AG04450 (cell line): ENCODE measurements around the gene FMO2. TPM values are rescaled to one million over a fixed set of nuclear protein-coding genes. Genes with fewer than 3 reads are reported as not detected.

Experiments
- CTCF ChIA-PET: fragments of 300-600, 350-600 bp; formaldehyde crosslinking; extraction: SDS; loops from one replicate; lab custom pipeline; 2022; ENCODE audit warnings: antibody characterized with exemption, inconsistent platforms; lab: Charles Lee
- POLR2A ChIA-PET: fragments of 350-600 bp; formaldehyde crosslinking; extraction: SDS; loops from one replicate; lab custom pipeline; 2021; ENCODE audit warnings: antibody characterized with exemption, inconsistent platforms; lab: Yijun Ruan, JAX
- DNase-seq: peaks from one replicate; pipeline ENCODE4 v3.0.0-alpha.2; 2011; ENCODE audit warnings: low read depth, low spot score
- H3K27ac ChIP-seq: one replicate; pipeline ENCODE4 v1.5.1; 2012; ENCODE audit warnings: low read depth, low read length, control low read depth
- H3K27me3 ChIP-seq: one replicate; pipeline ENCODE4 v1.6.0; 2012; ENCODE audit warnings: low read length; ENCODE audit not compliant: control insufficient read depth, insufficient read depth
- H3K4me3 ChIP-seq: 2 replicates; pipeline ENCODE4 v1.5.1; 2011; ENCODE audit warnings: mild to moderate bottlenecking, low read depth, low read length, control low read depth
- H3K9me3 ChIP-seq: 2 replicates; pipeline ENCODE4 v1.5.1; 2012; ENCODE audit warnings: low read length; ENCODE audit not compliant: control insufficient read depth, insufficient read depth
- CTCF ChIP-seq: IDR thresholded peaks from 2 replicates; pipeline ENCODE4 v1.5.1; 2011; ENCODE audit warnings: low read depth, low read length, control low read depth, inconsistent platforms
- polyA plus RNA-seq: library from polyadenylated mRNA; depleted of rRNA; stranded (reverse); fragments of >200 nt; gene quantifications from 2 replicates; pipeline ENCODE4 v1.2.3, GENCODE V29; 2011

FMO2 gene
- polyA plus RNA-seq, 1 experiment, result 2.6 TPM

- H3K27me3 ChIP-seq, result no peaks in the 10 kb centered on the region
- DNase-seq, result no peak
- no peak overlapping the region for H3K27ac ChIP-seq
- ChIA-PET CTCF (interaction anchor here (0.5 to 4.4 kb wide), 31 partner anchors 9 to 303 kb away, joined by 3 to 42 read pairs (median 4); partner anchors contain the start of genes FMO2, FMO3 and FMO4), POLR2A (no interaction called here)
- peak; percentile 82 for TF ChIP-seq CTCF
- H3K4me3 ChIP-seq, result no peak overlapping the region
- H3K9me3 ChIP-seq, result no peaks in the 10 kb centered on the region
Measured at GRCh38 chr1:171245458-171246064, 60.5 kb downstream of the FMO2 start.

- ChIA-PET POLR2A (no interaction called here), CTCF (interaction anchor here (1.6 to 4.4 kb wide), 3 partner anchors 66 to 282 kb away, joined by 4 to 42 read pairs (median 28); partner anchors contain the start of gene FMO4)
- H3K4me3 ChIP-seq, result no peak overlapping the region
- no peak for TF ChIP-seq CTCF
- H3K9me3 ChIP-seq, result no peaks in the 10 kb centered on the region
- no peak overlapping the region for H3K27ac ChIP-seq
- no peaks in the 10 kb centered on the region for H3K27me3 ChIP-seq
- no peak for DNase-seq
Measured at GRCh38 chr1:171247501-171247900, 62.4 kb downstream of the FMO2 start.

- DNase-seq, result no peak
- Histone ChIP-seq H3K27ac (no peak within 1 kb of the TSS), H3K9me3 (no peaks in the 10 kb centered on the region), H3K4me3 (no peak within 1 kb of the TSS), H3K27me3 (no peaks in the 10 kb centered on the region)
- no peak for TF ChIP-seq CTCF
- POLR2A ChIA-PET, result no interaction called here
- CTCF ChIA-PET, result interaction anchor here (0.7 to 4.4 kb wide), 4 partner anchors 15 to 280 kb away, joined by 3 to 42 read pairs (median 18); partner anchors contain the start of gene FMO4
Measured at GRCh38 chr1:171248302-171248701, 63.2 kb downstream of the FMO2 start, which contains the start of gene FMO1. Gene FMO1, plus strand, starts transcription at chr1:171248494. Its CDS starts 9,594 bp downstream, at chr1:171258088.

DNA sequence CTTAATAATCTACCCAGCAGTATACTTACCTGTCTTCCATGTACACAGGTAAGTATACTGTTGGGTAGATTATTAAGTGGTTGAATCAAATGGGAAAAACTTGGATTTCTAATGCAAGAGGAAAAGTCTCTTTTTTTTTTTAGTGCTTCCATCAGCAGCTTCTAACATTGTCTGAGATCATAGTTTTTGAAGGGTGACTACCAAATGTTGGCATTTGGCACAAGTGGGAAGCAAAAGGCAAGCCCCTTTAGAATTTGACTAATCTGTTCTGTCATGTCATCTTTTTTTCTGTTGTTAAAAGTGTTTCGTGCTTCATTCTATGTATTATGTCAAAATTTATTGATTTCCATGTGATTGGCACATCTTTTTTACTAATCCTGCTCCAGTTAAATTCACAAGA lies 63.7 kb downstream of the FMO2 start:
- Histone ChIP-seq H3K9me3 (no peaks in the 10 kb centered on the region), H3K4me3 (no peak overlapping the region), H3K27ac (no peak overlapping the region), H3K27me3 (no peaks in the 10 kb centered on the region)
- TF ChIP-seq CTCF, result no peak
- ChIA-PET POLR2A (no interaction called here), CTCF (interaction anchor here (0.7 to 2.6 kb wide), 3 partner anchors 15 to 168 kb away, joined by 3 to 9 read pairs (median 3); partner anchors contain the start of gene FMO4)
- DNase-seq, result no peak

GRCh38 chr1:171250263-171250662 lies 65.2 kb downstream of the FMO2 start:
- H3K9me3 ChIP-seq, result no peaks in the 10 kb centered on the region
- no peak overlapping the region for H3K27ac ChIP-seq
- TF ChIP-seq CTCF, result no peak
- POLR2A ChIA-PET, result no interaction called here
- DNase-seq, result no peak
- no peaks in the 10 kb centered on the region for H3K27me3 ChIP-seq
- CTCF ChIA-PET, result interaction anchor here (0.6 to 2.6 kb wide), 5 partner anchors 23 to 283 kb away, joined by 3 to 23 read pairs (median 3); partner anchors contain the start of gene FMO4
- H3K4me3 ChIP-seq, result no peak overlapping the region
